ENCODE measurements around the gene WDFY2.

Gene WDFY2

DNA sequence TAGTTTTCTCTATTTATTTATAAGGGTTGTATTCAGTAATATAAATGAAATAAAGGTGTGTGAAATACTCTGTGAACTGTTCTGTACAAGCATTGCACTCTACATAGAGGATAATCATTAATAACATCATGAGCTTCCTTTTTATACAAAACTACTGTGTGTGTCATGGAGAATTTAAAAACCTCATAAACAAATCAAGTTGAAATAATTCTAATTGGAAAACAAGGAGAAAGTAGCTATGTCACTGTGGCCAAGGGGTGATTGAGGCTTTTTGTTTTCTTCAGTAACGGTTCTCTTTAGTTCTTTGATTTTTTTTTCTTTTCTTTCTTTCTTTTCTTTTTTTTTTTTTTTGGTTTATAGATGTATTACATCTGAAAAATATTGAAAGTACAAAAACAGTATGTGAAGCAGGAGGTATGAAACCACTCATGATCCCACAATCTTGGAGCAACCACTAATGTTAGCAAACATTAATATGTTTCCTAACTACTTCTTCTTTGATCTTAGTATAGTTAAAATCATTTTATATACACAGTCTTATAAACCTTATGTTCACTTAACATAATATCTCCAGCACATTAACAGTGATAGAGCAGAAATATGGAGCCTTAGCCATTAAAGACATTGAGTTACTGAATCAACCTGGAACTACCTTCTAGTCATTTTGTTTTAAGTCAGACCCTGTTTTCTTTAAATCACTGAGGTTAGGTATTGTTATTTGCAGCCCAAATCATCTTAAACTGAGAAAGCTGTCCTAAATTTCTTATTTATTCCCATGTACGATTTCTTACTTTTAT, 45.4 kb downstream of the WDFY2 start:
- H3K4me3 ChIP-seq (replicated peaks; ENCODE audit: low read depth, low read length) = no peak overlapping the region
- DNase-seq (ENCODE audit: low read depth) = no peak
- TF ChIP-seq, protein P1, sequence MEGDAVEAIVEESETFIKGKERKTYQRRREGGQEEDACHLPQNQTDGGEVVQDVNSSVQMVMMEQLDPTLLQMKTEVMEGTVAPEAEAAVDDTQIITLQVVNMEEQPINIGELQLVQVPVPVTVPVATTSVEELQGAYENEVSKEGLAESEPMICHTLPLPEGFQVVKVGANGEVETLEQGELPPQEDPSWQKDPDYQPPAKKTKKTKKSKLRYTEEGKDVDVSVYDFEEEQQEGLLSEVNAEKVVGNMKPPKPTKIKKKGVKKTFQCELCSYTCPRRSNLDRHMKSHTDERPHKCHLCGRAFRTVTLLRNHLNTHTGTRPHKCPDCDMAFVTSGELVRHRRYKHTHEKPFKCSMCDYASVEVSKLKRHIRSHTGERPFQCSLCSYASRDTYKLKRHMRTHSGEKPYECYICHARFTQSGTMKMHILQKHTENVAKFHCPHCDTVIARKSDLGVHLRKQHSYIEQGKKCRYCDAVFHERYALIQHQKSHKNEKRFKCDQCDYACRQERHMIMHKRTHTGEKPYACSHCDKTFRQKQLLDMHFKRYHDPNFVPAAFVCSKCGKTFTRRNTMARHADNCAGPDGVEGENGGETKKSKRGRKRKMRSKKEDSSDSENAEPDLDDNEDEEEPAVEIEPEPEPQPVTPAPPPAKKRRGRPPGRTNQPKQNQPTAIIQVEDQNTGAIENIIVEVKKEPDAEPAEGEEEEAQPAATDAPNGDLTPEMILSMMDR (IDR thresholded peaks at IDR 0.05; ENCODE audit: low read length, missing control alignments) = no peak

DNA sequence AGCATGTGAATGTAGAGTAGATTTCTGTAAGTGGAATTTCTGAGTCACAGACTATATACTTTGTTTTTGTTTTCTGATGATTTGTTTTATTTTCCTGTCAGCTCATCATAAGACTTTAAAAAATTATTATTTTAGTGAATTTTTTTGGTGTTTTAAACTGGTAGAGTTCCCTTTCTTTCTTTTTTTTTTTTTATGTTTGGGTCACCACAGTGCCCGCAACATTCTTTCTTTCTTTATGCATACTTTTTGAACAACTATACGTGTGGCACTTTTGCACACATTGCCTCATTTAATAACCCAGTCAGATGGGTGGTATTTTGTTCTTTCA, 46.0 kb downstream of the WDFY2 start:
- DNase-seq (ENCODE audit: low read depth) = no peak
- TF ChIP-seq, protein P1 (IDR thresholded peaks at IDR 0.05; ENCODE audit: low read length, missing control alignments) = no peak

DNA sequence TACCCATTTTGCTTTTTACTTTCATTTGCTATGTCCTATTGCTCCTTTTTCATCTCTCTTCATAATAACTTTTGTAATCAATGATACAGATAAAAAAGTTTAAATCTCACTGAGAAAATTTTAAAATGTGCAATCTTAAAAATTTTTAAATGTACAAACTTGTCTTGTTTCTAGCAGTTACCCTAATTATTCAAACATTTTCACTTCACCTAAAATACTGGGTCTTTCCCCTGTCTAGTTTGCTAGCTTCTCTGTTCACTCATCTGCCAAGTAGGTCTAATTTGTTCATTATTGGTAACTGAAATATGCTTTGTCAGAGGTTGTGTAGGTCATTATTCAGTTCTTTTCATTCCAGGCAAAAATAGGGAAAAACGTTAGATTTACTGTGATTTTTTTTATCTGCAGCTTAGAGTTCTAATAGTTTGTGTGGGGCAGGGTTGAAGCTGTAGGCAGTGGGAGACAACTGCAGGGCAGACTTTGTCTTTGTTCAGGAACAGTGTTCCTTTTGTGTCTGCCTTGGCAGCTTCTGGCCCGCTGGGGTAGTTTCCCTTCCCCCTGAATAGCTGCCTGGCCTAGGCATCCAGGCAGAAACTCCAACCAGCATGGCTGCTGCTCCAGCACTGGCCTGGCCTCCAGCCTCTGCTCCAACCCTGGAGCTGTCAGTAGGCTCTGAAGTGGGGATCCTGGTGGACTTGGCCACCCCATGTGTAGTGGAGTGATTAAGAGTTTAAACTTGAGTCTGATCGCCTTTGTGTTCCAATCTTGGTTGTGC, 48.5 kb downstream of the WDFY2 start:
- TF ChIP-seq, protein P1 (IDR thresholded peaks at IDR 0.05; ENCODE audit: low read length, missing control alignments) = no peak
- H3K4me3 ChIP-seq (replicated peaks; ENCODE audit: low read depth, low read length) = no peak overlapping the region
- DNase-seq (ENCODE audit: low read depth) = no peak

More for the DNA sequence above, 46.0 kb downstream of the WDFY2 start:
- H3K4me3 ChIP-seq (replicated peaks; ENCODE audit: low read depth, low read length) = no peak overlapping the region

DNA sequence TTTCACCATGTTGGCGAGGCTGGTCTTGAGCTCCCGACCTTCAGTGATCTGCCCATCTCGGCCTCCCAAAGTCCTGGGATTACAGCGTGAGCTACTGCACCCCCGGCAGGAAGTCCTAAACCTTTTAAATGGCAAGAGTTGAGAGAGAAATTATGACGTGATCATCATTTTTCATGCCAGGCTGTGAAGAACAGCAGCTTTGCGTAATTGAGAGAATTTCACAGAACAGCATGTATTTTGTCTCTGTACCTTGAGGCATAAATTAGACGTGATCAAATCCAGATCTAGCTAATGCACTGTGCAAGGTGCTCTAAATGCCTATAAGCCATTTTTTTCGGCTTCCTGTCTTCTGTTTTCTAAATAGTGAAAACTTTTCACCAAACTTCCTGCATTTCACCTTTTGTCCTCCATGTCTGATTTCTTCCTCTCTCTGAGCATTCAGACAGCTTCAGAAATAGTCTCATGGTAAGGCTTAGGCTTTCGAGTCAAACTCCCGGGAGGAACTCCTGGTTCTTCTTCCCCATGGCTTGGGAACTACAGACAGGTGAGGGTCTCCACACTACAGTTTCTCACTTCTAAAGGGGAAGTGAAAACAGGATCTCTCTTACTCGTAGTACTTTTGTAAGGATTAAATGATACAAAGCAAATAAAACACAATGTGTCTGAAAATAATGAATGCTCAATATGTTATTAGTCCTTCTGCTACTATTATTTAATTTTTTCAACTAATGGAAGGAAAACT, 51.0 kb downstream of the WDFY2 start:
- H3K4me3 ChIP-seq (replicated peaks; ENCODE audit: low read depth, low read length) = no peak overlapping the region
- DNase-seq (ENCODE audit: low read depth) = no peak

DNA sequence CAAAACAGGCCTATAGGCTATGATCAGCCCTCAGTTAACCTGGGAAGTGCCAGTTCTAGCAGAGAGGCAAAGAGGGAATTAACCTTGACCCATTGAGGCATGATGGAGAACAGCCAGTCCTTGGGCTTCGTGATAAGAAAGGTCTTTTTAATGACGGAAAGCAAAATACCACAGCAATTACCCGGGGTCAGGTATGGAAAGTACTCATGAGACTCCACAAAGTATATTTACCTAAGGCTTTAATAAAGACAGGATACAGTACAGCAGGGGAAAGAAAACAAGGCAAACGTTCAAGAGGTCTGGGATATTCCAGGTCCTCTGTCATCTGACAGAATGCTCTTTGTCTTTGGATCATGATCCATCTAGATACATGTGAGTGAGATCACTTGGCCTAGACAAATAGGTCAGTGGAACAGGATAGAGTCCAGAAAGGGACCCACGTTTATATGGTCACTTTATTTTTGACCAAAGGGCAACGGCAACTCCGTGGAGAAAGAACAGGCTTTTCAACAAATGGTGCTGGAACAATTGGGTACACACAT, 52.2 kb downstream of the WDFY2 start:
- no peak overlapping the region for H3K4me3 ChIP-seq (replicated peaks; ENCODE audit: low read depth, low read length)
- TF ChIP-seq, protein P1 (IDR thresholded peaks at IDR 0.05; ENCODE audit: low read length, missing control alignments) = no peak

More for the DNA sequence above, 51.0 kb downstream of the WDFY2 start:
- TF ChIP-seq, protein P1 (IDR thresholded peaks at IDR 0.05; ENCODE audit: low read length, missing control alignments) = no peak

DNA sequence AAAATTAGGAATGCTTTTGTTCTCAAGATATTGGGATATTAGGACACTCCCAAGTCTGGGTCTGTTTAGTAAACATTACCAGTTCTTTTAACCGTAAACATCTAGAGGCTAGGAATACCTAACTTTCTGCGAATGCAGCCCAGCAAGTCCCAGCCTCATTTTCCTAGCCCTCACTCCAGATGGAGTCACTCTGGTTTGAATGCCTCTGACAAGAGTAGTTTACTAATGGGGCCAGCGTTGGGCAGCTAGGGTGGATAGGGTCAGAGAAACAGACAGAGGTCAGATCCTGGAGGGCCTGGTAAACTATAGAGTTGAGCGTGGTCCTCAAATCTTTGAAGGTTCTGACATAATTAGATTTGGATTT, 53.6 kb downstream of the WDFY2 start:
- TF ChIP-seq, protein P1 (IDR thresholded peaks at IDR 0.05; ENCODE audit: low read length, missing control alignments) = no peak
- no peak for DNase-seq (ENCODE audit: low read depth)
- H3K4me3 ChIP-seq (replicated peaks; ENCODE audit: low read depth, low read length) = no peak overlapping the region

More for the DNA sequence above, 52.2 kb downstream of the WDFY2 start:
- DNase-seq (ENCODE audit: low read depth) = no peak

All from fibroblast of pulmonary artery (primary cell).